T-helper 9 cell (primary cell): ENCODE data around the gene CHMP5.

Experiments
- DNase-seq: peaks from one replicate; pipeline ENCODE4 v3.0.0-alpha.2; 2020
- total RNA-seq, 2 donors: gene quantifications; one replicate each; lab custom pipeline; 2026; lab: John Stamatoyannopoulos, UW

Gene CHMP5
- total RNA-seq: 18.8 to 39.0 reads per million in 2 donors

DNA sequence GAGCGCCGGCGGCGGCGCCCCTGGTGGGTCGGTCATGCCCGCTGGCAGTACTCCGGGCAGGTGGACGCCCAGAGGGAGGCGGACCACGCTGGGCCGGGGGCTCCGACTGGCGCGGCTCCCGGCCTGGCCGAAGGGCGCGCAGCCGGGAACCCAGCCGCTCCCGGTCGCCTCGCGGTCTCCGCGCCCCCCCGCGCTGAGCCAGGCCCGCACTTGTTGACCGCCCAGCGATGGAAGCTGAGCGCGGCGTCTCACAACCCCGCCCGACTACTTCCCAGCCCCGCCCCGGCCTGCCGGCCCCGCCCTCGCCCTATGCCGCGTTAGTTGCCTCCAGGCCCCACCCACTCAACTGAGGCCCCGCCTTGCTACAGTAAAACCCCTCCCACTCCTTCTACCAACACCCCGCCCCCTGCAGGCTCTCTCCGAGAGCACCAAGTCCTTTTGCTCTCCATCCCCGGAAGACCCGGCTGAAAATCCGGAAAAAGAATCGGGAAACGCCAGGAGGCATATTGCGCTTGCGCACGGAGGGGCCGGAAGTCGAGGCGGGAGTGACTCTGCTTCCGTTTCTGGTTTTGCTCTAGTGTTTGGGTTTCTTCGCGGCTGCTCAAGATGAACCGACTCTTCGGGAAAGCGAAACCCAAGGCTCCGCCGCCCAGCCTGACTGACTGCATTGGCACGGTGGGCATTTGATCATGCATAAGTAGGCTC lies at the start of gene CHMP5, which contains the start of gene BAG1:
CHMP5 (plus strand) TSS at position 577 of the 705 bp plus-strand sequence; CDS start at position 607, 30 bp downstream.
BAG1 (minus strand) TSS at position 236 of the 705 bp plus-strand sequence.
- peak; percentile 100 for DNase-seq

DNA sequence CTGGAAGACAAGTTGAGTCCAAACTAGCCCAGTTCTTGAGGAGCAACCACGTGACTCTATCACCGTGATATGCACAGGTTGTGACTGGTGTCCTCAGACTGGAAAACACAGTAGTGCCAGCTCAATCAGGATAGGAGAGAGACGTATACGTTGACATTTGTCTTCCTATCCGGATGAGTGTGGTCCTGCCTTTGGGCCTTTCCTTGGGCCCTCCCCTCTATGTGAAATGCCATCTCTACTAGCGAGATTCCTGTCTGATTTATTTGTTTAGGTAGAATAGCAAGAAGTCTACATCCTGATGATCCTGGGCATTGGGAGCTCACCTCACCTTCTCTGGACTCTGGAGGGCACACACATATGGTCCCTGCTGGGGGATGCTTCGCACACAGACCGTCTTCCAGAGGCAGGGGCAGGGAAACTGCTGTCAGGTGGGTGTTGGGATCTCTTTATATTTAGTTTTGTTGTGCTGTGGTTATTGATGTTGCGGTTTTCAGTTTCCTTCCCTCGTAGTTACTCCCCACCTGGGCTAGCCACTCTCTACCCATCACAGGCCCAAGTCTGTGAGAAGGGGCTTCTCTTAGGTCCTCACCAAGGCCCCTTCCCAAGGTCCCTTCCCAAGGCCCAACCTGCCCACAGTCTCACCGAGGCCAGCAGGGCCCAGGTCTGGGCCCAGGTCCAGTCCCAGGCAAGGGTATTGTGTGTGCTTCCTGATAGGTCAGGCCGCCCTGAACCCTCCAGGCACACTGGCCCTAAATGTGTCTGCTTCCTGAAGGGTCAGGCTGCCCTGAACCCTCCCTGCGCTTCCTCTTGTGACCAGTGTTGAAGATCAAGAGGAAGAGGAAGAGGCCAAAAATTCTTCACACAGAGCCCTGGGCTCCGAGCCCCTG lies 43.9 kb upstream of the CHMP5 start:
- no peak for DNase-seq

DNA sequence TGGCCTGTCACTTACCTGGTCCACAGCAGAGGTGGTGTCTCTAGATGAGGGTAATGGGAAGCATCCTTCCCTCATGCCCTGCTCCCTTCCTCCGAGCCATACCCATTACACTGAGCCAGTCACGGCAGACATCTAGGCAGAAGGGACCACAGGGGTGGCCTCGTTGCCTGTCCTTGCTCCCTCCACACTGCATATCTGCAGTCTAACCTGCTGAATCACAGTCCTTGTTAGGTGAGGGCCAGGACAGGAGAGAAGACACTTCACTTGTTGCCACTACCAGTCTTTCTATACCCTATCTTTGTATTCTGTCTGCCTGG lies 43.3 kb upstream of the CHMP5 start:
- no peak for DNase-seq

DNA sequence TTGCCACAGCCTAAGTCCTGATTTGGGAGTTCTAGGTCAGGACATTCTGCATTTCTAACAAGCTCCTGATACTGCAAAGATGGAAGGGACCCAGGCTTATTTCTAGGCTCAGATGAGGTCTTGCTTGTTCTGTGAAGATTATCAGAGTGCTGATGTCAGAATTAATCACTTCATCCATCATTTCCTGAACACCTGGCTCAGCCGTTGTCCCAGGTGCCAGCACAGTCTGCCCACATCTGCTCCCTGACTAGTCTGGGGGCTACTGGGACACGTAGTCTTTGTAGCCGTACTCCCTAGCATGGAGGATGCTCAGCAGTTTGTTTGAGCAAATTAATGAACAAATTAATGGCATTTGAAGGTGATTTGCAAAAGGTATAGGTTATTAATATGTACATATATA lies 42.8 kb upstream of the CHMP5 start:
- DNase-seq: no peak

DNA sequence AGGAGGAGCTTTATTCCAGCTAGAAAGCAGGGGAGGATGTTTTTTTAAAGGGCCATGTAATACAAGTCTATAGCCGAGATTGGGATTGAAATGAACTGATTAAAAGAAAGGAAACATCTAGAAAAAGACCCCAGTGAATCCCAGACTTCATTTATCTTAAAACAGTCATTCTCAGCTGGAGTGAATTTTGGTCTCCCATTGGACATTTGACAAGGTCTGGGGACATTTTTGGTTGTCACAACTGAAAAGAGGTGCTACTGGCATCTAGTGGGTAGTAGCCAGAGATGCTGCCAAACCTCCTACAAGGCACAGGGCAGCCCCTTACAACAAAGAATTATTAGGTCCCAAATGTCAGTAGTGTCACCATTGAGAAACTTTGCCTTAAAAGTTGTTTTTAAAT lies 41.2 kb upstream of the CHMP5 start:
- DNase-seq: no peak

DNA sequence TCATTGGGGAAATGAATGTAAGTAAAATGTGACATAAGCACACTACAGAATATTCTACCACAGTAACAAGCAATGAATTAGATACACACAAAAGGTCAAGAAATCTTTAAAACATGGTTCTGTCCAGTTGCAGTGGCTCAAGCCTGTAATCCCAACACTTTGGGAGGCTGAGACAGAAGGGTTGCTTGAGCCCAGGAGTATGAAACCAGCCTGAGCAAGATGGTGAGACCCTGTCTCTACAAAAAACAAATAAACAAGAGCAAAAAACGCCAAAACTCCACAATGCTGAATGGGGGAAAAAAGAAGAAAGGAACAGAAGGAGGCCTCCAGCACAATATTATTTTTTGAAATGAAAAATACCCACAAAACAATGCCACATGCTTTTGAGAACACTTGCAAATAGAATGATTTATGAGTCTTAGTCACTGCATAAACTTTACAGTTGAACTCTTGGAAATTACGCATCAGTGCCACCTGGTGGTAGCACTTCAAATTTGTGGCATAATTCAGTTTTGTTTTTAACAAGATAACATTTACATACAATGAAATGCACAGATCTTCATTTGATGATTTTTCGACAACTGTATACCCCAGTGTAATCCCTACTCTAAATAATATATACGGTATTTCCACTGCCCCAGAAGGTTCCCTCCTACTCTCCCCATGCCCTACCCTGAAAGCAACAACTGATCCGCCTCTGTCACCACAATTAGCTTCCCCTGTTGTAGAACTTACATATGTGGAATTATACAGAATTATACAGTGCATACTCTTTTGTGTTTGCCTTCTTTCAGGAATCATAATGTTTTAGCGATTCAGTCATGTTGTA lies 39.3 kb upstream of the CHMP5 start:
- peak; percentile 65 for DNase-seq

DNA sequence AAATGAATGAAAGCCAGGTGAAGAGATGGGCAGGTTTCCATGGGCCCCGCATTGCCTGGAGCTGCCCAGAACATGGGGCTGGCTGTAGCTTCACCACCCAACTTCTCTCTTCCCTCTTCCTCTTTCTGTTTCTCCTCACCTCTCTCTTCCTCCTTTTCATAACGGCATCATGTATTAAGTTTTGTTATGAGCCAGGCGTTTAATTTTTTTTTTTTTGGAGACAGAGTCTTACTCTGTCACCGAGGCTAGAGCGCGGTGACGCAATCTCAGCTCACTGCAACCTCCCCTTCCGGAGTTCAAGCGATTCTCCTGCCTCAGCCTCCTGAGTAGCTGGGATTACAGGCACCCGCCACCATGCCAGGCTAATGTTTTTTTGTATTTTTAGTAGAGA lies 37.8 kb upstream of the CHMP5 start:
- DNase-seq: no peak

DNA sequence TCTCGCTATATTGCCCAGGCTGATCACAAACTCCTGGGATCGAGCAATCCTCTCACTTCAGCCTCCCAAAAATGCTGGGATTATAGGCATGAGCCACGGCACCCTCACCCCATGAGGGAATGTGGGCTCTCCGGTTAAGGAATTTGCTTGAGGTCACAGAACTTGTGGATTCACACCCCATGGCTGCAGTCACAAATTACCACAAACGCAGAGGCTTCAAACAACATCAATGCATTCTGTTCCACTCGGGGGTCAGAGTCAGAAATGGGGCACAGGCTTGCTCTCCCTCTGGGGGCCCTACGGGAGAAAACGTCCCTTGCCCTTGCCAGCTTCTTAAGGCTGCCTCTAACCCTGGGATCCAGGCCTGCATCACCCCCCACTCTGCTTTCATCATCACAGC lies 37.1 kb upstream of the CHMP5 start:
- DNase-seq: no peak

DNA sequence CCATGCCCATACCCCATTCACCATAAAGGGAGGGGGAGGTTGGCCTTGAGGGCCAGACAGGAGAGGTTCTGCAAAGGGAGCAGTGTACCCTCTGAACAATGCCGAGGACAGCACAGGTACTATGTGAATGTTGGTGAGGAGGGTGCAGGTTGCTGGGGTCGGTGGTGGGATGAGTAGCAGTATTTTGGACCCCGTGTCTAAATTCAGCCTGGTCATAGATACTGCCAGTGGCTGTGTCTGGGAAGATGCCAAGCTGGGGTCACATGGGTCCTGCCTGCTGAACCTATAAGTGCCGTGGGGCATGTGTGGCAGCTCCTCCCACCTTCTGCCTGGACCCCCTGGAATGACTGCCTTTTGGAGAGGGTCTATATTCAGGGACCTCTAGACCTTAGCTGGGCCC lies 36.2 kb upstream of the CHMP5 start:
- DNase-seq: no peak

GRCh38 chr9:33229359-33230114 lies 35.3 kb upstream of the CHMP5 start:
- DNase-seq: no peak

GRCh38 chr9:33230756-33231622 lies 33.9 kb upstream of the CHMP5 start:
- no peak for DNase-seq

DNA sequence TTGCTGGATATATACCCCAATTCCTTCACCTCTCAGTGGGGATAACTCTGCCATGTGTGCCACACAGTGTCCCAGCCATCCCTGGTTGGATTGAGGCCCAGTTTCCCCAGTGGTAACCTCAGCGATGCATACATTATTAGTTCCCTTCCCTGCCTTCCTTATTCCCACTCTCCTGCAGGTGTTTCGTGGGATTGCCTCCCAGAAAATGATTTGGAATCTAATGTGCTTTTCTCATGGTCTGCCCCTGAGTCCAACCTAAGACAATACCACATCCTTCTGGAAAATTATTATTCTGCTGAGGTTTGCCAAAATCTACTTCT lies 33.3 kb upstream of the CHMP5 start:
- DNase-seq: no peak

DNA sequence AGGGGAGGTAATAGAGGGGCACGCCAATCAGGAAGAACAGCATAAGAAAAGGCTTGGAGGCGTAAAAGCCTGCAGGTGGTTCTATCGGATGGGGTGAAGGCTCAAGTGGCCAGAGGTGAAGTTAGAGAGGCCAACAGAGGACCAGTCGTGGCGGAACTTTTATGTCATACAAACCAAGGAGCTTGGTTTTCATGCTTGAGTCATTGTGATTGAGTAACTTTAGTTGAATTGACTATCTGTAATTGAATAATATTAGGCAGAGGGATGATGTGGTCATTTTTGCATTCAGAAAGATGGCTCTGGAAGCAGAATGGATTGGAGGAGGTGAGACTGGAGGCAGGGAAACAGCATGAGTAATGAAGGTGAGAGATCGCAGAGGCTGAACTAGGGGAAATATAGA lies 32.0 kb upstream of the CHMP5 start:
- DNase-seq: no peak

- DNase-seq: no peak
Observed at GRCh38 chr9:33233626-33234342, 31.1 kb upstream of the CHMP5 start.

GRCh38 chr9:33234511-33235467 lies 30.1 kb upstream of the CHMP5 start:
- DNase-seq: no peak

DNA sequence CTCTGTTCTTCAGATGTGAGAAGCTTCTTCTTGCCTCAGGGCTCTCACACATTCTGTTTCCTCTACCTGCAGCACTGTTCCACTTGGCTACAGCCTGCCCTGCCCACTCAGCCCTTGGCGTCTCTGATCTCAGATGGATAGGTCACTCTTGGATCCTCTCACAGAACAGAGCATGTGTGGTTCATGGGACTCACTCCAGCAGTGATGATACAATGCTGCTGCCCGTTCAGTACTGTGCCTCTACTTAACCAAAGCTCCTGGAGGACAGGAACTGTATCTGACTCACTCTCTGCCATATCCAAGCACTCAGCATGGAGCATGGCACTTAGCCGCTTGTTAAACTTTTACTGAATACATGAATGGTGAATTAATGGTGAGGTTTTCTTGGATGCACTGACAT lies 28.3 kb upstream of the CHMP5 start:
- no peak for DNase-seq

DNA sequence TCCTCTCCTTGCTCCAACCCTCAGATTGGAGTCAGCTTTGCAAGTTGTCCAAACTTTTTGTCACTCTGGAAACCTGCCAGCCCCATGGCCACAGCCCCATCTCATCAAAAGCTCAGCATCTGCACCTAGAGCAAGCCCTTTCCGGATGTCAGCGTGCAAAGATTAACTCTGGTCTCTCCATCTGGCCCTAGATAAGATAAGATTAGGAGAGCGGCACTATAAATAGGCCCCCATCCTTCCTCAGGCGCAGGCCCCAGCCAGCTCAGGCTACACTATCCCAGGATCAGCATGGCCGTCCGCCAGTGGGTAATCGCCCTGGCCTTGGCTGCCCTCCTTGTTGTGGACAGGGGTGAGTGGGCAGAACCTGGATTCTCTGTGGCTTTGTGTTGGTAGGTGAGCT lies 24.9 kb upstream of the CHMP5 start, which contains the start of gene SPINK4:
SPINK4 (plus strand) TSS at position 247 of the 400 bp plus-strand sequence; CDS start at position 289, 42 bp downstream.
- no peak for DNase-seq

DNA sequence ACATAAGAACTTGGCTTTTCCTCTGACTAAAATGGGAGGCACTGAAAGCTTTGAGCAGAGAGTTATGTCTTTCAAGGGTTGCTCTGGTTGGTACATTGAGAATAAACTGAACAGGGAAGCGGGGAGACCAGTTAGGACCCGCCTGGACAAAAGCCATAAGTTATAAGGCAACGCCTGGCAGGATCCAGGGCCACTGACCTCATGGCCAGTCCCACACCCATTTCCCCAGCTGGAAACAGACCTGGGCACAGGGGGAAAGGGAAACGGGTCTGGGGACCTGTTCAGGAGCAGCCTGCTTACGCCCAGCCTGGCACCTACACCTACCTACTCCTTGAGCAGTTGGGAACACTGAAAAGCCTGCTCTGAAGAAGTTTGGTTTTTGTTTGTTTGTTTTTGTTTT lies 23.6 kb upstream of the CHMP5 start:
- DNase-seq: no peak

- no peak for DNase-seq
Observed at GRCh38 chr9:33242609-33243134, 22.2 kb upstream of the CHMP5 start.
